Measurements from ENCODE around the gene LAD1. TPM values are rescaled to one million over a fixed set of nuclear protein-coding genes. Genes with fewer than 3 reads are reported as not detected.

The LAD1 gene
- total RNA-seq, 1 donor from 2014 or later, result 20.7 TPM

DNA sequence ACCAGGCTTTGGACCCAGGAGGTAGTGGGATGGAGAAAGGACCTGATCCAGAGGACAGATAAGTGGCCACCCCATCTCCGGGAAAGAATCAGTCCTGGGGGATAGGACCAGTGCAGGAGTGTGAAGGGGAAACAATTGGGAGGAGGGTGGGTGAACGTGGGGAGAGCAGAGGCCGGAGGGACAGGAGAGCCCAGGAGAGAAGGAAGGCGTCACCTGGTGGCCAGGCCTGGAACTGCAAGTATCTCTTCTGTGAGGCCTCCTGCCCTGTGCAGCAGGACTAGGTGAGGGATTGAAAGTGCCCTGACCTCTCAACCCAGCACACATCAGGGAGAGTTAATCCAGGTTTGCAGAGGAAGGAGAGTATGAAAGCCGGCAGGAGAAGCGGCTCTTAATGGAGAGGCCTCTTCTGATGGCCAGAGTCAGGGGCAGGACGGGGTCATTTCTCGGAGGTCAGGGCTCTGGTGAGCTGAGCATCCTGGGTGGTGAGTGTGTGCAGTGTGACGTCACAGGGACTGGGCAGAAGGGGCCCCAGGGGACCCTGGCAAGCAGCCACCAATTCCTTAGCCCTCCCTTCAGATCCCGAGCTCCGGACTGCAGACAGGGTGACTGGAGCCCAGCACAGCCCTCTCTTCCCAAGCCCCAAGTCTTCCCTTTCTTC lies 9.2 kb upstream of the LAD1 start:
- peak; percentile 72 to 93 for DNase-seq (ENCODE audit: low spot score in 2 of 2, unreplicated experiment in 2 of 2)
- Mint-ChIP-seq H3K27ac (peak overlapping the region; percentile 58), H3K36me3 (no peaks in the 10 kb centered on the region)

GRCh38 chr1:201406831-201407406 lies 7.8 kb upstream of the LAD1 start:
- Mint-ChIP-seq H3K36me3 (no peaks in the 10 kb centered on the region), H3K4me1 (peaks cover 5% of the 10 kb centered on the region), H3K4me3 (no peak overlapping the region), H3K27me3 (ENCODE audit: low read depth) (no peaks in the 10 kb centered on the region), H3K27ac (no peak overlapping the region), H3K9me3 (no peaks in the 10 kb centered on the region)
- TF ChIP-seq, protein P1, sequence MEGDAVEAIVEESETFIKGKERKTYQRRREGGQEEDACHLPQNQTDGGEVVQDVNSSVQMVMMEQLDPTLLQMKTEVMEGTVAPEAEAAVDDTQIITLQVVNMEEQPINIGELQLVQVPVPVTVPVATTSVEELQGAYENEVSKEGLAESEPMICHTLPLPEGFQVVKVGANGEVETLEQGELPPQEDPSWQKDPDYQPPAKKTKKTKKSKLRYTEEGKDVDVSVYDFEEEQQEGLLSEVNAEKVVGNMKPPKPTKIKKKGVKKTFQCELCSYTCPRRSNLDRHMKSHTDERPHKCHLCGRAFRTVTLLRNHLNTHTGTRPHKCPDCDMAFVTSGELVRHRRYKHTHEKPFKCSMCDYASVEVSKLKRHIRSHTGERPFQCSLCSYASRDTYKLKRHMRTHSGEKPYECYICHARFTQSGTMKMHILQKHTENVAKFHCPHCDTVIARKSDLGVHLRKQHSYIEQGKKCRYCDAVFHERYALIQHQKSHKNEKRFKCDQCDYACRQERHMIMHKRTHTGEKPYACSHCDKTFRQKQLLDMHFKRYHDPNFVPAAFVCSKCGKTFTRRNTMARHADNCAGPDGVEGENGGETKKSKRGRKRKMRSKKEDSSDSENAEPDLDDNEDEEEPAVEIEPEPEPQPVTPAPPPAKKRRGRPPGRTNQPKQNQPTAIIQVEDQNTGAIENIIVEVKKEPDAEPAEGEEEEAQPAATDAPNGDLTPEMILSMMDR (IDR thresholded peaks at IDR 0.05; ENCODE audit: unreplicated experiment), result no peak
- DNase-seq (ENCODE audit: low spot score in 2 of 2, unreplicated experiment in 2 of 2), result no peak

More for the DNA sequence above, 9.2 kb upstream of the LAD1 start:
- Mint-ChIP-seq H3K4me1 (peaks cover 5% of the 10 kb centered on the region), H3K27me3 (ENCODE audit: low read depth) (no peaks in the 10 kb centered on the region), H3K9me3 (no peaks in the 10 kb centered on the region), H3K4me3 (no peak overlapping the region)
- TF ChIP-seq, protein P1 (IDR thresholded peaks at IDR 0.05; ENCODE audit: unreplicated experiment), result peak; percentile 98

DNA sequence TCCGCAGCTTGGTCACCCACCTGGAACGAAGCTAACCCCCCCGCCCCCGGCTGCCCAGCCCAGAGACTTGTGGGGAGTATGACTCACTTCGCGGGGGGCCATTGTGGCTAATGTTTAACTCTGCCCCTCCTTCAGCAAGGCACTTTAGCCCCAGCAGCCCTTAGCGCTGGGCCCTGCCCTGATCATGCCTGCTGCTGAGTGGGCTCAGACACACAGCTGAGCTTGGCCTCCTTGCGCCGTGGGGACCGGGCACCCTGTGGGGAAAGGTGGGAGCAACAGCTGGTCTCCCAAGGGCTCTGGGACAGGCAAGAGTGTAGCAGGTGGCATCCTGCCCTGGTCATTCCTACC lies 6.3 kb upstream of the LAD1 start:
- DNase-seq (ENCODE audit: low spot score in 2 of 2, unreplicated experiment in 2 of 2), result no peak
- Mint-ChIP-seq H3K27ac (no peak overlapping the region), H3K4me3 (no peak overlapping the region), H3K4me1 (peaks cover 7% of the 10 kb centered on the region), H3K27me3 (ENCODE audit: low read depth) (peaks cover 6% of the 10 kb centered on the region), H3K36me3 (no peaks in the 10 kb centered on the region), H3K9me3 (no peaks in the 10 kb centered on the region)
- TF ChIP-seq, protein P1 (IDR thresholded peaks at IDR 0.05; ENCODE audit: unreplicated experiment), result no peak

DNA sequence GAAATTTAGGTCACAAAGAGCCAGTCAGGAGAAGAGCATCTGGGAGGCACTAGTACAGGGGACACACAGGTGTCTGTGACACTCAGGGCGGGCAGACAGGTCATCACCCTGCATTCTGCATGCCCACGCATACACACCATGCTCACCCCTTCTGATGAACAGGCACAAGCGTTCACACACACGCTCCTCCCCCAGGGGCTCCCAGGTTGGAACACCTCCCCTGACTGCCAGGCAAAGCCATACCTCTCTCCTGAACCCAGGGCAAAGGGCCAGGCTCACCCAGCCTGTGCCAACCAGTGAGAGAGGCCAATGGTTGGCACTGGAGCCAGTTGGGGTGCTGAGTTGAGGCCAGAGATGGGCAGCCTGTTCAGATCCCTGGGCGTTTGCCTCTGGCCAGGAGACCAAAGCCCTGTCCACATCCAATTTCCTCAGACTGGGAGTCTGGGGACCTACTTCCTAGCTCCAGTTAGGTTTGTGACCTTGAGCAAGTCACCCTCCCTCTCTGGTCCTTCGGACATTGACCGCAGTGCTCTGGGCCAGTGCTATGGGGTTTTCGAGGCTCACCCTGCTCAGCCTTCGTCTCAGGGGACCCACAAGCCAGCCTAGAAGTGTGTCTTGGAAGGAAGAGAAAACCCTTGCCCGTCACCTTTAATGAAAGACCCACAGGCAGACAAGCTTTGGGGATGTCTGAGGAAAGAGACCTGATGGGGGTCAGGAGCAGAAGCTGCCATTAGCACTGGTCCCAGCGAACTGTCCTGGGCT lies 5.8 kb upstream of the LAD1 start:
- Mint-ChIP-seq H3K27me3 (ENCODE audit: low read depth) (peaks cover 12% of the 10 kb centered on the region), H3K27ac (peak overlapping the region; percentile 34), H3K36me3 (no peaks in the 10 kb centered on the region), H3K4me1 (peaks cover 12% of the 10 kb centered on the region), H3K9me3 (no peaks in the 10 kb centered on the region), H3K4me3 (no peak overlapping the region)
- DNase-seq (ENCODE audit: low spot score in 2 of 2, unreplicated experiment in 2 of 2), result no peak
- TF ChIP-seq, protein P1 (IDR thresholded peaks at IDR 0.05; ENCODE audit: unreplicated experiment), result no peak

DNA sequence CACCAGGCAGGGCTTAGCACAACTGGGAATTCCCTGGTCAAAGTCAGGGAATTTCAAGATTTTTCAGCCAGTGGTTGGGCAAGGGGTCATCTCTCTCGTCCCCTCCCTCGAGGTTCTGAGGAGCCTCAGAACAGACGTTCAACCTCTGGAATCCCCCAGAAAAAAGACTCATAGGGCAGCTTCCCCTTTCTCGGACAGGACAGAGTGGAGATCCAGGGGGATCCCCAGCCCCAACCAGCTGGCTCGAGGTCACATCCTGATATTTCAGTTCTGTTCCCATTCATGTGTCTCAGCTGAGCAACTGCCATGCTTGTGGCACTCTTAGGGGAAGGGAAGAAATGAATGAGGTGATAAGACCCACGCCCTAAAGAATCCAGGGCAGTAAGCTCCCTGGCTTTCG lies 4.9 kb upstream of the LAD1 start:
- Mint-ChIP-seq H3K4me3 (no peak overlapping the region), H3K27me3 (ENCODE audit: low read depth) (peaks cover 16% of the 10 kb centered on the region), H3K4me1 (peaks cover 15% of the 10 kb centered on the region), H3K27ac (no peak overlapping the region), H3K36me3 (no peaks in the 10 kb centered on the region), H3K9me3 (no peaks in the 10 kb centered on the region)
- DNase-seq (ENCODE audit: low spot score in 2 of 2, unreplicated experiment in 2 of 2), result no peak
- TF ChIP-seq, protein P1 (IDR thresholded peaks at IDR 0.05; ENCODE audit: unreplicated experiment), result no peak
